ENCODE data around the gene CEP44. TPM values are rescaled to one million over a fixed set of nuclear protein-coding genes. Genes with fewer than 3 reads are reported as not detected.

Gene CEP44
- total and polyA plus RNA-seq, 10 of the 15 experiments (the other 5 are each of a cell fraction or from before 2014, with no cell fraction given), result 7.6 to 19.8 (median 14.2) TPM

DNA sequence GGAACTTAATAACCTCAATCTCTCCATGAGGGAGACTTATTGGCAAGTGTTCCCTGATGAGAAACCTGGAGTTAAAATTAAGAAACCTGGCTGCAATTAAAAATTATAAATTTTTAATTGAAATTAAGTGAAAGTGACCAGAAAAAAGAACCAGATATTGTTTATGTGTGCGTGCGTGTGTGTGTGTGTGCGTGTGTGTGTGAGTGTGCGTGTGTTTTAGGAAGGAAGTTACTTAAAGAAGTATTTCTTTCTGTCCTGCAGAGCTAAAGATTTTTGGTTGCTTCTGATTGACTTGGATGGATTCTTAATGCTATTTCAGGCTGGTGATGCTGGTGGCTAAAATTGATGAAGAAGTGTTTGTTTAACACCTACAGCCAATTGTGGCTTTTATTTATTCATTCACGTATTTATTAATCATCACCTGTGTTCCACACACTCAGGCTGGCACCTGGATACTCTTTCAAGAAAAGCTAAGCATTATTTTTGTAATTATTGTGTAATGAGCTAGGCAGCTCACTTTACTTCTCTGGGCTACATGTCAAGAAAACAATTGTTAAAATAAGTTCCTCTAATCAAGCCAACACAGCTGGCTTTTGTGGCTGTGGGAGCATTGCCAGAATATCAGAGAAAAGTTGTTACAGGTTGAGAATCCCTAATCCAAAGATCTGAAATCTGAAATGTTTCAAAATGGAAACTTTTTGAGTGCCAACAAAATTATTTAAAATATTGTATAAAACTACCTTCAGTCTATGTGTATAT lies 68.5 kb downstream of the CEP44 start:
- ChIA-PET RAD21 (ENCODE audit: unreplicated experiment) (no interaction called here), CTCF (interaction anchor here (0.8 kb wide), 1 partner anchor 14 kb away, joined by 4 read pairs; no protein-coding TSS in a partner anchor), SMC1A (ENCODE audit: uncharacterized antibody, unreplicated experiment) (interaction anchor here (1.0 to 1.7 kb wide), 3 partner anchors 9 to 86 kb away, joined by 3 to 5 read pairs (median 3); no protein-coding TSS in a partner anchor), POLR2A (no interaction called here)
- H3K9ac ChIP-seq (ENCODE audit: control insufficient read depth, insufficient read depth, low read length), result no peak overlapping the region
- WGBS (ENCODE audit: insufficient coverage, insufficient replicate concordance, low lambda C conversion rate, missing lambda C conversion rate), result 43% methylated on average over 5 of the region's 5 CpGs
- BruUV-seq (replicated peaks), result no TSS peak
- intact Hi-C loops (cut with micrococcal nuclease; ENCODE audit: unreplicated experiment), result no loop called here
- H3K27ac ChIP-seq (ENCODE audit: control insufficient read depth, insufficient read depth), result no peak overlapping the region
- no peak overlapping the region for H2AFZ ChIP-seq (ENCODE audit: control insufficient read depth, low read depth, low read length)
- H3K9me3 ChIP-seq (replicated peaks; ENCODE audit: control insufficient read depth, insufficient read depth, low read length), result no peaks in the 10 kb centered on the region; the same call in 2 of the 3 replicates
- H4K20me1 ChIP-seq (ENCODE audit: control insufficient read depth, insufficient read depth), result no peaks in the 10 kb centered on the region
- H3K36me3 ChIP-seq (ENCODE audit: control insufficient read depth in 2 of 2, insufficient read depth in 2 of 2, low read length in 1 of 2), result no peaks in the 10 kb centered on the region
- H3K27me3 ChIP-seq (replicated peaks in 1 of 2; ENCODE audit: control insufficient read depth in 2 of 2, insufficient read depth in 2 of 2, low read length in 1 of 2), result no peaks in the 10 kb centered on the region
- no peaks in the 10 kb centered on the region for H3K79me2 ChIP-seq (ENCODE audit: control insufficient read depth, insufficient read depth, low read length)
- no peak for DNase-seq (ENCODE audit: low read depth, low spot score)
- ATAC-seq, result no peak
- H3K4me1 ChIP-seq (ENCODE audit: control insufficient read depth, insufficient read depth, low read length), result no peaks in the 10 kb centered on the region
- H3K4me2 ChIP-seq (ENCODE audit: control insufficient read depth, insufficient read depth), result no peak overlapping the region
- no peak for FAIRE-seq
- in situ Hi-C loops (cut with MboI), result no loop called here
- no peak overlapping the region for H3K4me3 ChIP-seq
- TF ChIP-seq RELA (IDR thresholded peaks at IDR 0.05; ENCODE audit: borderline replicate concordance, partially characterized antibody), result no peak
- TF ChIP-seq, protein P1, sequence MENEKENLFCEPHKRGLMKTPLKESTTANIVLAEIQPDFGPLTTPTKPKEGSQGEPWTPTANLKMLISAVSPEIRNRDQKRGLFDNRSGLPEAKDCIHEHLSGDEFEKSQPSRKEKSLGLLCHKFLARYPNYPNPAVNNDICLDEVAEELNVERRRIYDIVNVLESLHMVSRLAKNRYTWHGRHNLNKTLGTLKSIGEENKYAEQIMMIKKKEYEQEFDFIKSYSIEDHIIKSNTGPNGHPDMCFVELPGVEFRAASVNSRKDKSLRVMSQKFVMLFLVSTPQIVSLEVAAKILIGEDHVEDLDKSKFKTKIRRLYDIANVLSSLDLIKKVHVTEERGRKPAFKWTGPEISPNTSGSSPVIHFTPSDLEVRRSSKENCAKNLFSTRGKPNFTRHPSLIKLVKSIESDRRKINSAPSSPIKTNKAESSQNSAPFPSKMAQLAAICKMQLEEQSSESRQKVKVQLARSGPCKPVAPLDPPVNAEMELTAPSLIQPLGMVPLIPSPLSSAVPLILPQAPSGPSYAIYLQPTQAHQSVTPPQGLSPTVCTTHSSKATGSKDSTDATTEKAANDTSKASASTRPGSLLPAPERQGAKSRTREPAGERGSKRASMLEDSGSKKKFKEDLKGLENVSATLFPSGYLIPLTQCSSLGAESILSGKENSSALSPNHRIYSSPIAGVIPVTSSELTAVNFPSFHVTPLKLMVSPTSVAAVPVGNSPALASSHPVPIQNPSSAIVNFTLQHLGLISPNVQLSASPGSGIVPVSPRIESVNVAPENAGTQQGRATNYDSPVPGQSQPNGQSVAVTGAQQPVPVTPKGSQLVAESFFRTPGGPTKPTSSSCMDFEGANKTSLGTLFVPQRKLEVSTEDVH (IDR thresholded peaks at IDR 0.05; ENCODE audit: low read depth, partially characterized antibody), result no peak
- no peak for TF ChIP-seq EED (IDR thresholded peaks at IDR 0.05; ENCODE audit: low read depth)
- TF ChIP-seq, protein P2, sequence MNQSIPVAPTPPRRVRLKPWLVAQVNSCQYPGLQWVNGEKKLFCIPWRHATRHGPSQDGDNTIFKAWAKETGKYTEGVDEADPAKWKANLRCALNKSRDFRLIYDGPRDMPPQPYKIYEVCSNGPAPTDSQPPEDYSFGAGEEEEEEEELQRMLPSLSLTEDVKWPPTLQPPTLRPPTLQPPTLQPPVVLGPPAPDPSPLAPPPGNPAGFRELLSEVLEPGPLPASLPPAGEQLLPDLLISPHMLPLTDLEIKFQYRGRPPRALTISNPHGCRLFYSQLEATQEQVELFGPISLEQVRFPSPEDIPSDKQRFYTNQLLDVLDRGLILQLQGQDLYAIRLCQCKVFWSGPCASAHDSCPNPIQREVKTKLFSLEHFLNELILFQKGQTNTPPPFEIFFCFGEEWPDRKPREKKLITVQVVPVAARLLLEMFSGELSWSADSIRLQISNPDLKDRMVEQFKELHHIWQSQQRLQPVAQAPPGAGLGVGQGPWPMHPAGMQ (IDR thresholded peaks at IDR 0.05; ENCODE audit: borderline replicate concordance), result no peak
- no peak for TF ChIP-seq GATAD2B (conservative IDR thresholded peaks at IDR 0.05; ENCODE audit: low read depth)
- TF ChIP-seq, protein P3, sequence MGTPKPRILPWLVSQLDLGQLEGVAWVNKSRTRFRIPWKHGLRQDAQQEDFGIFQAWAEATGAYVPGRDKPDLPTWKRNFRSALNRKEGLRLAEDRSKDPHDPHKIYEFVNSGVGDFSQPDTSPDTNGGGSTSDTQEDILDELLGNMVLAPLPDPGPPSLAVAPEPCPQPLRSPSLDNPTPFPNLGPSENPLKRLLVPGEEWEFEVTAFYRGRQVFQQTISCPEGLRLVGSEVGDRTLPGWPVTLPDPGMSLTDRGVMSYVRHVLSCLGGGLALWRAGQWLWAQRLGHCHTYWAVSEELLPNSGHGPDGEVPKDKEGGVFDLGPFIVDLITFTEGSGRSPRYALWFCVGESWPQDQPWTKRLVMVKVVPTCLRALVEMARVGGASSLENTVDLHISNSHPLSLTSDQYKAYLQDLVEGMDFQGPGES (IDR thresholded peaks at IDR 0.05), result no peak
- TF ChIP-seq RCOR1 (conservative IDR thresholded peaks at IDR 0.05; ENCODE audit: low read depth, low read length), result no peak
- TF ChIP-seq BRCA1 (IDR thresholded peaks at IDR 0.05; ENCODE audit: low read depth, low read length), result no peak
- TF ChIP-seq, protein P4, sequence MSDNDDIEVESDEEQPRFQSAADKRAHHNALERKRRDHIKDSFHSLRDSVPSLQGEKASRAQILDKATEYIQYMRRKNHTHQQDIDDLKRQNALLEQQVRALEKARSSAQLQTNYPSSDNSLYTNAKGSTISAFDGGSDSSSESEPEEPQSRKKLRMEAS (IDR thresholded peaks at IDR 0.05; ENCODE audit: low read depth, low read length), result no peak
- TF ChIP-seq POLR2AphosphoS2 (IDR thresholded peaks at IDR 0.05; ENCODE audit: low read depth, low read length), result no peak
- TF ChIP-seq SREBF1 (IDR thresholded peaks at IDR 0.05; ENCODE audit: low read length), result no peak
- no peak for TF ChIP-seq BCL11A (IDR thresholded peaks at IDR 0.05; ENCODE audit: low read depth, low read length)
- TF ChIP-seq FOS (IDR thresholded peaks at IDR 0.05; ENCODE audit: borderline replicate concordance, extremely low read depth, insufficient read length), result no peak
- TF ChIP-seq ZSCAN29 (IDR thresholded peaks at IDR 0.05), result no peak
- TF ChIP-seq HDAC2 (IDR thresholded peaks at IDR 0.05), result no peak
